GM12873 (cell line): Measurements from ENCODE around the gene SLC12A7.

Experiments
- CTCF ChIP-seq: IDR thresholded peaks from 2 replicates; pipeline ENCODE4 v1.5.1; 2012; ENCODE audit warnings: low read depth, mild to moderate bottlenecking, moderate library complexity, low read length, control low read depth; ENCODE audit not compliant: insufficient read depth; ENCODE audit errors: missing control alignments

Gene SLC12A7

DNA sequence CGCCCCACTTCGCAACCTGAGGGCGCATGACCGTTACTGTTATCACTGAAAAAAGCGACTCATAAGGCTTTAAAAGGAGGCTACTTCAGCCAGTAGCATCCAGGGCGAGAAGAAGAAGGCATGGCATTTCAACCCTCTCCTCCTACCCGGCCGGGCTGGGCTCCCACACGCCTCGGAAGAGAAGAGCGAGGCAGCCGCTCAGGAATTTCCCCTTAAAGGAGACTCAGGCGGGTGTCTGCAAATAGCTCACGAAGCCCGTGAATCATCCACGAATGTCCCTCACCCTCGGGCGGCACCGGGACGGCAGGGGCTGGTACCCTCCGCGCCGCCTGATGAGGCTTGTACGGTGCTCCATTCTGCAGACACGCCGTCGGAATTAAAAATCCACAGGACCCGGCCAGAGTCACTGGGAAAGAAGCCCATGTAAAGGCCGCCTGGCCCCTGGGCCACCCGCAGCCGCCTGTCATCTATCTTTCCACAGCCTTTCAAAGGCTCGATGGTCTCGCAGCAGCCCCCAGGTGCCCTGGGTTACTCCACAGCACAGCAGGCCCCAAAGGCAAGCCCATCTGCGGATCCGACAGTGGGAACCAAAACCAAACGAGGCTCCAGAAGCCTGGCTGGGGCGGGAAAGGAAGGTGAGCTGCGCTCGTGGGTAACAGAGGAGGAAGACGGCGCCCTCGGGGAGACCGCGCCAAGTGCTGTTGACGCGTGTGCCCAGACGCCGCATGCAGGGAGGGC lies 11.8 kb downstream of the SLC12A7 start:
- no peak for TF ChIP-seq CTCF

DNA sequence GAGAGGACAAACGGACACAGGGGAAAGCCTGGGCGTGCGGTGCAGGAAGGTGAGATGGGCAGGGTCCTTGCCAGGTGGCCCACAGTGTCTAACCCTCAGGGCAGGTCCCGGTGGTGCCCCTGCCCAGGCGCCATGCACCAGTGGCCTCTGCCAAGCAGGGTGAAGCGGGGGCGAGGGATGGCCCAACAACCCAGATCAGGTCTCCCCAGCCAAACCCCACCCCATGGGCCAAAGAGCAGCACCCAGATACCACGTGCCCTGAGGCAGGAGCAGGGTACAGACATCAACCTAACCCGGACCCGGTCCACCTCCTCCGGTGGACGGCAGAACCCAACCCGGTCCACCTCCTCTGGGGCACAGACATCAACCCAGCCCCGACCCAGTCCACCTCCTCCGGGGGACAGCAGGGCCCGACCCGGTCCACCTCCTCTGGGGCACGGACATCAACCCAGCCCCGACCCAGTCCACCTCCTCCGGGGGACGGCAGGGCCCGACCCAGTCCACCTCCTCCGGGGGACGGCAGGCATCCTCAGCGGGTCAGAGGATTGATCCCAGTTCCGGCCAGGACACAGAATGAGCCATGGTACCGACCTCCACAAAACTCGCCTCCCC lies 12.8 kb downstream of the SLC12A7 start:
- no peak for TF ChIP-seq CTCF

DNA sequence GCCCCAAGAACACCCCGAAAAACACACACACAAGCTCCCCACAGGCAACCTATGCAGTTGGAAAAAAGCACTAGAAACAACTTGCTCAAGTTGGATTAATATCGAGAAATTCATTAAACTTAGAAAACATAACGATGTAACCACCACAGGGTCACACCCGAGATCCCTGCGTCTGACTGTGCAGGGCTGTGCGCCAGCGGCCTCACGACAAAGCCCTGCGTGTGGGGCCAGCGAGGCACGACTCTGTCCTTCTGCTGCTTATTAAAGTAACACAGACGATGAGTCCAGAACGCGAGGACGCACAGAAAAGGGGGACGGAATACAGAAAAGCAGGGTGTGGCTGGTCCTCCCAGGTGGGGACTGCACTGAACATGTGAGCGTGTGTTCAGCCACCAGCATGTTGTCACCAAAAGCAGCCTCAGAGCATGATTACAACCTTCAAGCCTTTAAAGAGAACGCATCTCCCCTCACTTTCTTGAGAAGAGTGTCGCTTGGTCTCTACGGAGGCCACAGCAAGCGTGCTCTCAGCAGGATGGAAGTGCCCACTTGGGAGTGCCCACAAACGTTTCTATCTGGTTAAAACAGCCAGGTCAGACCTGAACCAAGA lies 14.4 kb downstream of the SLC12A7 start:
- no peak for TF ChIP-seq CTCF

- no peak for TF ChIP-seq CTCF
These were observed 15.0 kb downstream of the SLC12A7 start for GRCh38 chr5:1096838-1097237.

GRCh38 chr5:1095990-1096363 lies 15.9 kb downstream of the SLC12A7 start:
- no peak for TF ChIP-seq CTCF

- no peak for TF ChIP-seq CTCF
These were observed 16.4 kb downstream of the SLC12A7 start for GRCh38 chr5:1095302-1095989.

GRCh38 chr5:1094670-1095190 lies 17.1 kb downstream of the SLC12A7 start:
- TF ChIP-seq CTCF: no peak
